ENCODE results near the gene RNF180.
"Not testable (repeated sequence)": the region's sequence is repeated elsewhere in the genome, so short reads cannot be mapped to it uniquely, and the experiment has no call there.

GRCh38 chr5:64225286-64225981 lies 59.8 kb downstream of the RNF180 start:
- TF ChIP-seq CTCF (conservative IDR thresholded peaks at IDR 0.05; ENCODE audit: low read length); EZH2phosphoT487 (IDR thresholded peaks at IDR 0.05; ENCODE audit: borderline replicate concordance): not testable (repeated sequence)

Data from Loucy (cell line).